Measurements from ENCODE around the gene CACNG6.

The CACNG6 gene

DNA sequence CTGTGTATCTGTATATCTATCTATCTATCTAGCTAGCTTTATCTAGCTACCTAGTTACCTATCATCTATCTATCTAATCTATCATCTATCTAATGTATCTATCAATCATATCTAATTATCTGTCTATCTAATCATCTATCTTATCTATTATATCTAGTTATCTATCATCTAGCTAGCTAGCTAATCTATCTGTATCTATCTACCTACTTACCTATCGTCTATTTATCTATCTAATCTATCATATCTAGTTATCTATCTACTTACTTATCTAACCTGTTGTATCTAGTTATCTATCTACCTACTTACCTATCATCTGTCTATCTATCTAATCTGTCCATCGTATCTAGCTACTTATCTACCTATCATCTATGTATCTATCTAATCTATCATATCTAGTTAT lies 54.3 kb downstream of the CACNG6 start:
- no peaks in the 10 kb centered on the region for H4K20me1 ChIP-seq (ENCODE audit: insufficient read depth, low read length)
- no peaks in the 10 kb centered on the region for H3K4me1 ChIP-seq (ENCODE audit: insufficient read depth, low read length, severe bottlenecking)
- no peaks in the 10 kb centered on the region for H3K36me3 ChIP-seq (ENCODE audit: insufficient read depth, low read length)
- no peak overlapping the region for H3K27ac ChIP-seq (ENCODE audit: low read depth, low read length, poor library complexity, severe bottlenecking)
- H2AFZ ChIP-seq (ENCODE audit: low read length): no peak overlapping the region
- H3K4me2 ChIP-seq (ENCODE audit: low read length): no peak overlapping the region
- H3K9me2 ChIP-seq (ENCODE audit: low read depth, low read length): no peaks in the 10 kb centered on the region
- no peaks in the 10 kb centered on the region for H3K27me3 ChIP-seq (ENCODE audit: insufficient read depth, low read length)
- no peak overlapping the region for H3K4me3 ChIP-seq (ENCODE audit: low read depth, low read length, poor library complexity, severe bottlenecking)
- no peaks in the 10 kb centered on the region for H3K79me2 ChIP-seq (ENCODE audit: insufficient read depth, low read length)
- H3K9me3 ChIP-seq (ENCODE audit: low read length): no peaks in the 10 kb centered on the region
- no peak overlapping the region for H3K9ac ChIP-seq (ENCODE audit: low read length)
- H3F3A ChIP-seq (ENCODE audit: insufficient read depth, low read length): no peaks in the 10 kb centered on the region
- no peak for TF ChIP-seq EZH2 (IDR thresholded peaks at IDR 0.05; ENCODE audit: borderline replicate concordance, low read length)
- TF ChIP-seq, protein P1, sequence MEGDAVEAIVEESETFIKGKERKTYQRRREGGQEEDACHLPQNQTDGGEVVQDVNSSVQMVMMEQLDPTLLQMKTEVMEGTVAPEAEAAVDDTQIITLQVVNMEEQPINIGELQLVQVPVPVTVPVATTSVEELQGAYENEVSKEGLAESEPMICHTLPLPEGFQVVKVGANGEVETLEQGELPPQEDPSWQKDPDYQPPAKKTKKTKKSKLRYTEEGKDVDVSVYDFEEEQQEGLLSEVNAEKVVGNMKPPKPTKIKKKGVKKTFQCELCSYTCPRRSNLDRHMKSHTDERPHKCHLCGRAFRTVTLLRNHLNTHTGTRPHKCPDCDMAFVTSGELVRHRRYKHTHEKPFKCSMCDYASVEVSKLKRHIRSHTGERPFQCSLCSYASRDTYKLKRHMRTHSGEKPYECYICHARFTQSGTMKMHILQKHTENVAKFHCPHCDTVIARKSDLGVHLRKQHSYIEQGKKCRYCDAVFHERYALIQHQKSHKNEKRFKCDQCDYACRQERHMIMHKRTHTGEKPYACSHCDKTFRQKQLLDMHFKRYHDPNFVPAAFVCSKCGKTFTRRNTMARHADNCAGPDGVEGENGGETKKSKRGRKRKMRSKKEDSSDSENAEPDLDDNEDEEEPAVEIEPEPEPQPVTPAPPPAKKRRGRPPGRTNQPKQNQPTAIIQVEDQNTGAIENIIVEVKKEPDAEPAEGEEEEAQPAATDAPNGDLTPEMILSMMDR (IDR thresholded peaks at IDR 0.05; ENCODE audit: low read length): no peak

DNA sequence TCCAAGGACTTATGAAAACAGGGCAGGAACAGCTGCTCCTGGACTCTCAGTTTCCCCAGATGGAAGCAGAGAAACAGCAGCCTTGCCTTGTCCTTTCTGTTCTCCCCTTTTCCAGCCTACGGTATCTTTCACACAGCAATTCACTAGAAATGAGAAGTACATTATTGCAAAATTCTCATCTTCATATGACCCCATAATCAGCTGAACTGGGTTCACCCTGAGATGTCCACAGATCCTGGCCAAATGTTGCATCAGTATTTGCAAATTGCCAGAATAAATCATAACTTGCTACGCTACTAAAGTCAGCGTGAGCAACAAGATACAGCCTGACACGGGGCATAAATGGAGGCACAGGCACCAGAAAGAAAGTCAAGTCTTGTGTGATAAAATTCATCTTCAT lies 56.2 kb downstream of the CACNG6 start:
- Histone ChIP-seq H3K9me3 (ENCODE audit: low read length) (no peaks in the 10 kb centered on the region), H3K27ac (ENCODE audit: low read depth, low read length, poor library complexity, severe bottlenecking) (no peak overlapping the region), H3K9ac (ENCODE audit: low read length) (no peak overlapping the region), H3K27me3 (ENCODE audit: insufficient read depth, low read length) (no peaks in the 10 kb centered on the region), H3F3A (ENCODE audit: insufficient read depth, low read length) (no peaks in the 10 kb centered on the region), H3K79me2 (ENCODE audit: insufficient read depth, low read length) (no peaks in the 10 kb centered on the region), H3K4me2 (ENCODE audit: low read length) (no peak overlapping the region), H3K4me3 (ENCODE audit: low read depth, low read length, poor library complexity, severe bottlenecking) (no peak overlapping the region), H3K9me2 (ENCODE audit: low read depth, low read length) (no peaks in the 10 kb centered on the region), H3K4me1 (ENCODE audit: insufficient read depth, low read length, severe bottlenecking) (no peaks in the 10 kb centered on the region), H3K36me3 (ENCODE audit: insufficient read depth, low read length) (no peaks in the 10 kb centered on the region), H2AFZ (ENCODE audit: low read length) (no peak overlapping the region), H4K20me1 (ENCODE audit: insufficient read depth, low read length) (no peaks in the 10 kb centered on the region)
- TF ChIP-seq, protein P1 (IDR thresholded peaks at IDR 0.05; ENCODE audit: low read length): no peak
- no peak for TF ChIP-seq EZH2 (IDR thresholded peaks at IDR 0.05; ENCODE audit: borderline replicate concordance, low read length)

Data from OCI-LY1 (cell line).